AG09319 (cell line): ENCODE data around the gene CRMP1.

Source experiments
- DNase-seq: peaks from one replicate; pipeline ENCODE4 v3.0.0-alpha.2; 2010; ENCODE audit warnings: low read depth; ENCODE audit errors: extremely low read depth
- CTCF ChIP-seq: IDR thresholded peaks from 2 replicates; pipeline ENCODE4 v1.5.1; 2011; ENCODE audit warnings: low read depth, mild to moderate bottlenecking, inconsistent platforms, low read length, moderate library complexity

CRMP1 gene

GRCh38 chr4:5919571-5919970, 26.7 kb upstream of the CRMP1 start:
- no peak for TF ChIP-seq CTCF
- DNase-seq, result no peak

DNA sequence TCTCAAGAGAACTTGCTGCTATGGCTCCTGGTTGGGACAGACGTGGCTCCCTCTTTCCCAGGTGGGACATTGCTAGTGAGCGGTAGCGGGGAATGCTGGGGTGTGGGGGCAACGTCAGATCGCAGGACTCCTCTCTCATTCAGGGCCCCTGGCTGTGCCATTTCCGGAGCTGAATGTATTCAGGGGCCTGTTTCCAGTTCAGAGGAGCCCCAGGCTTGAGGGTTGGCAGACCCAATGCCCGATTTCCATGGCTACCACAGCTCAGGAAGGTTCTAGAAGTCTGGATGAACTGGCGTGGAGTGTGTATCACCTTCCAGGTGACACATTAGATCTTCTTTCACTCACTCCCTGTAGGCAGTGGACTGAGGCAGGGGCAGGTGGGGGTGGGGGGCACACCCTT, 26.2 kb upstream of the CRMP1 start:
- no peak for TF ChIP-seq CTCF
- no peak for DNase-seq

GRCh38 chr4:5918331-5918985, 25.6 kb upstream of the CRMP1 start:
- TF ChIP-seq CTCF, result no peak
- DNase-seq, result no peak

- no peak for TF ChIP-seq CTCF
- DNase-seq, result no peak
Measured at GRCh38 chr4:5917672-5918071, 24.8 kb upstream of the CRMP1 start.

DNA sequence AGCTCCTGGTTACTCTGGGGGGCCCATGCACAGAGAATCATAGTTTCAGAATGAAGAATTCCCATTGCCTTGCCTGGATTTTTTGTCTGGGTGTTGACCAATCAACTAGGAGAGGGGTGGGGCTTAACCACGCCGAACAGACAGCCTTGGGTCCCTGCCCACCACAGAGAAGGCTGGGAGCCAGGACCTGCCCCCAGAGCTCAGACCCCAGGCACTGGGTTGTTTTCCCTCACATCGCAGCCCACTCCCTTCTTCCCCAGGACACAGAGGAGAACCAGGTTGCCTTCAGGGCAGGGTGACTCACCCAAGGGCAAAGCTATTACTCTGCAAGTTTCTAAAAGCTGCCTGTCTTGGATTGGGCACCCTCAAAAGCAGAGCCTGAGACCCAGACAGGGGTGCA, 23.3 kb upstream of the CRMP1 start:
- no peak for TF ChIP-seq CTCF
- no peak for DNase-seq

- TF ChIP-seq CTCF, result no peak
- DNase-seq, result no peak
Measured at GRCh38 chr4:5913454-5913853, 20.6 kb upstream of the CRMP1 start.

- no peak for TF ChIP-seq CTCF
- no peak for DNase-seq
Measured at GRCh38 chr4:5912614-5913019, 19.7 kb upstream of the CRMP1 start.
